NT2/D1 (cell line): ENCODE data around the gene HOXB8.

ENCODE experiments used
- DNase-seq: peaks from one replicate; pipeline ENCODE4 v3.0.0-alpha.2; 2011; ENCODE audit warnings: low read depth, low spot score
- H3K27me3 ChIP-seq: 2 replicates; pipeline ENCODE4 v1.6.0; 2011; ENCODE audit warnings: mild to moderate bottlenecking; ENCODE audit not compliant: insufficient read length, insufficient read depth
- H3K36me3 ChIP-seq: 2 replicates; pipeline ENCODE4 v1.6.1; 2011; ENCODE audit warnings: mild to moderate bottlenecking, low read length, mixed read lengths; ENCODE audit not compliant: insufficient read depth, insufficient read length
- H3K4me1 ChIP-seq: 2 replicates; pipeline ENCODE4 v1.5.1; 2011; ENCODE audit not compliant: insufficient read depth, insufficient read length
- H3K4me3 ChIP-seq: 2 replicates; pipeline ENCODE4 v1.5.1; 2011; ENCODE audit warnings: low read depth; ENCODE audit not compliant: insufficient read length
- H3K9ac ChIP-seq: 2 replicates; pipeline ENCODE4 v1.6.0; 2011; ENCODE audit warnings: low read depth; ENCODE audit not compliant: insufficient read length
- H3K9me3 ChIP-seq: 2 replicates; pipeline ENCODE4 v1.5.1; 2011; ENCODE audit warnings: mild to moderate bottlenecking, low read length; ENCODE audit not compliant: insufficient read depth
- SUZ12 ChIP-seq: IDR thresholded peaks from 2 replicates; pipeline ENCODE4 v1.6.1; 2011; ENCODE audit not compliant: insufficient read length, insufficient read depth; ENCODE audit errors: extremely low read depth
- YY1 ChIP-seq: IDR thresholded peaks from 2 replicates; pipeline ENCODE4 v1.6.1; 2011; ENCODE audit not compliant: insufficient read length, insufficient read depth
- ZNF274 ChIP-seq: IDR thresholded peaks from 2 replicates; pipeline ENCODE4 v1.6.1; 2011; ENCODE audit warnings: mild to moderate bottlenecking, low read depth, low read length

HOXB8 gene

GRCh38 chr17:48630009-48630924, 15.2 kb upstream of the HOXB8 start:
- no peaks in the 10 kb centered on the region for H3K9me3 ChIP-seq
- peaks cover 53% of the 10 kb centered on the region for H3K27me3 ChIP-seq
- no peaks in the 10 kb centered on the region for H3K4me1 ChIP-seq
- DNase-seq: no peak
- peaks cover 39% of the 10 kb centered on the region for H3K36me3 ChIP-seq
- TF ChIP-seq YY1 (no peak), ZNF274 (no peak), SUZ12 (no peak)
- H3K4me3 ChIP-seq: no peak overlapping the region
- H3K9ac ChIP-seq: no peak overlapping the region

GRCh38 chr17:48629411-48629759, 14.3 kb upstream of the HOXB8 start:
- H3K4me3 ChIP-seq: no peak overlapping the region
- no peak for DNase-seq
- no peaks in the 10 kb centered on the region for H3K4me1 ChIP-seq
- TF ChIP-seq SUZ12: no peak
- no peak for TF ChIP-seq ZNF274
- TF ChIP-seq YY1: no peak
- H3K9ac ChIP-seq: no peak overlapping the region
- H3K36me3 ChIP-seq: peaks cover 30% of the 10 kb centered on the region
- H3K9me3 ChIP-seq: no peaks in the 10 kb centered on the region
- peaks cover 62% of the 10 kb centered on the region for H3K27me3 ChIP-seq

DNA sequence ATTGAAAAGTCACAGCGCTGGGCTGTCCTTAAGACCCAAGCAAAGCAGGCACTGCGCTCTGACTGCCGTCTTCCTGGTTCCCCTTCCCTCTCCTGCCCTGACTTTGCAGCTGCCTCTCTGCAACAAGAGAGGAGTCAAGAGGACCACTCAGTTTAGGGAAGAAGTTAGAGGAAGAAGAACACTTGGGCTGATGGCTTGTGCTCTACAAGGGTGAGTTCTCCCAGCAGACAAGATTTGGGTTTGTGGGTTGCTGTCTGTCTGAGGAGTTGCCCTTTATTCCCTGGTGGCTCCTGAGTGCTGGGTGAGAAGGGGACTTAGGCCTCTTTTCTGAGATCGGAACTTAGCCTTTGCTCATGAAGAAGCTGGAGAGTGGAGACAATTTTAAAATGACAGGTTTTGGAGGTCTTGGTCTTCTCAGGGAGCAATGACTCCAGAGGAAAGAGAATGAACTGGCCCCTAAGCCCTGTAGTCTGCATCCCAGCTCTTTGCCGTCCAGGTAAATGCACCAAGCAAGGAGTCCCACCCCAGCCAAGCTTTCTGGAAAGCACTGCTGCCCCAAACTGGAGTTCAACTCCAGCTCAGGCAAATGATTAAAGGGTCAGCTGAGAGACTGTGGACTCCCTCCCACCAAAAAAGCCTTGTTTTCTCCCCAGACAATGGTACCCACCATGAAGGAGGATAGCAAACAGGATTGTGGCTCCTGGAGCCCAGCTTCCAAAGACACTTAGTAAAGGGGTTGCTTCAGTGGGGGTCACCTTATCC, 13.7 kb upstream of the HOXB8 start:
- TF ChIP-seq ZNF274: no peak
- TF ChIP-seq SUZ12: no peak
- TF ChIP-seq YY1: no peak
- no peak overlapping the region for H3K9ac ChIP-seq
- H3K9me3 ChIP-seq: no peaks in the 10 kb centered on the region
- no peak for DNase-seq
- H3K36me3 ChIP-seq: peaks cover 28% of the 10 kb centered on the region
- peaks cover 67% of the 10 kb centered on the region for H3K27me3 ChIP-seq
- no peaks in the 10 kb centered on the region for H3K4me1 ChIP-seq
- H3K4me3 ChIP-seq: no peak overlapping the region

DNA sequence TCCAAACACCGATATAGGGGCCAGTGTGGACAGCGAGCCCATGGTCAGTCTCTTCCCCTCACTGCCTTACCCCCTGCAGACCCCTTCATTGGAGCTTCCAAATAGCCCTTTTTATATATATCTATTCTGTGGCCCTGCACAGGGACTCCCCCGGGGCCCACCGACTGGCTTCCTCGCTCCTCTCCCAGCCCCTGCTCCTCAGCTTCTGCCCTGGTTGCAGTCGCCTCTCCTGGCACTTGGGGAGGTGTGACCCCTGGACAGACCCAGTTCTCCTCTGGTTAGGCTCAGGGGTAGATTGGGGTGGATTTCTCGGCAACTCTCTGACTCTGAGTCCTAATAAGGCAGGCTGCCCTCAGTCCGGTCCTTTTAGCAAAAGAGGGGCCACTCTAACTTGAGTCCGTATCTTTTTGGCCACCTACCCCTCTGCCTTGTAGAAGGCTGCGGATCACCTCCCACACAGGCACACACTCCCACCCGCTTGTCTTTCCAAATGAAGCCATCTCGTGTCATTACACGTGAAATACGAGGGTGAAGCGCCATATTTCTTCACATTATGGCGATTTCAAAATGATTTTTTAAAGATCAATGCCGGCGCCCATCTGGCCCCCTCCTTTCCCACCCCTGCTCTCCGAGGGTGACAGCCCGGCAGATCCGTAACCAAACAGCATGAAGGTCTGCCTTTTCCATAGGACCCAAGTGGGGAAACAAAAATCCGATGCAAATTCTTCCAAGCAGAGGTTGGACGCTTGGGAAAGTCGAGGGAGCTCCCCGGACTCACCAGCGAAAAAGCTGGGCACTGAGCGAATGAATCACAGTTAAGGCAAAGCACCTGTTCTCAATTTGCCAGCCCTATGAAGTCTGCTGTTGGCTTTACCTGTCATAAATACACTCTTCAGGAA, 12.8 kb upstream of the HOXB8 start:
- Histone ChIP-seq H3K27me3 (peaks cover 77% of the 10 kb centered on the region), H3K4me3 (no peak overlapping the region), H3K36me3 (peaks cover 18% of the 10 kb centered on the region), H3K9me3 (no peaks in the 10 kb centered on the region), H3K4me1 (no peaks in the 10 kb centered on the region), H3K9ac (no peak overlapping the region)
- TF ChIP-seq YY1 (no peak), SUZ12 (no peak), ZNF274 (no peak)
- DNase-seq: no peak

DNA sequence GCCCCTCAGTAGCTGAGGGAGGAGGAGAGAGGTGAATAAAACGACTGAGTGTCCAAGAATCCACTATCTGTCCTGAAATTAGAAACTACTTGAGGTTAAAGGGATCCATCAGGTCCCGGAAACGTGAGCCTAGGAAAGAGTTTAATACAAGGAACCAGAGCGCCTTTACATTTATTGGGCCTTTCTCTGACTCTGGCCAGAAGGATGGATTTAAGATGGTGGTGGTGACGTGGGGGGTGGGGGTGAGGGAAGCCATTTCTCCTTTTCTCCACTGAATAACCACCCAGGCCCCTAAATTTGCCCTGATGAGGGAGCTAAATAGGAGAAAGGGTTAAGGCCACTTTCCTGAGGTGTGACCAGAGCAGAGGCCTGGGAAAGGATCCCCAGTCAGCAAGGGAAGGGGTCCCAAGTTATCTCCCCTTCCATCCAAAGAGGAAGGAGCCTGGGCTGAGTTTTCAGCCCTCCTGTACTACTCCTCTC, 12.1 kb upstream of the HOXB8 start:
- no peak for DNase-seq
- Histone ChIP-seq H3K27me3 (peaks cover 84% of the 10 kb centered on the region), H3K36me3 (peaks cover 11% of the 10 kb centered on the region), H3K4me3 (no peak overlapping the region), H3K9me3 (peaks cover 4% of the 10 kb centered on the region; the same call in 1 of the 2 replicates), H3K9ac (no peak overlapping the region), H3K4me1 (no peaks in the 10 kb centered on the region)
- TF ChIP-seq SUZ12 (peak; percentile 26), YY1 (no peak)

- DNase-seq: no peak
- H3K9me3 ChIP-seq: peaks cover 7% of the 10 kb centered on the region; the same call in 1 of the 2 replicates
These were observed 11.4 kb upstream of the HOXB8 start, which contains the start of gene HOXB9 for GRCh38 chr17:48626245-48627117. HOXB9 (minus strand) TSS chr17:48626358; CDS start chr17:48626269, 89 bp downstream.

More at GRCh38 chr17:48626245-48627117, 11.4 kb upstream of the HOXB8 start, which contains the start of gene HOXB9:
- peaks cover 11% of the 10 kb centered on the region for H3K36me3 ChIP-seq
- no peak for TF ChIP-seq SUZ12
- no peak for TF ChIP-seq ZNF274
- no peak for TF ChIP-seq YY1
- H3K4me3 ChIP-seq: peak within 1 kb of the TSS; percentile 49
- H3K27me3 ChIP-seq: peaks cover 91% of the 10 kb centered on the region
- H3K9ac ChIP-seq: peak within 1 kb of the TSS; percentile 69
- H3K4me1 ChIP-seq: peaks cover 4% of the 10 kb centered on the region
